ENCODE measurements around the gene MCEMP1.

DNA sequence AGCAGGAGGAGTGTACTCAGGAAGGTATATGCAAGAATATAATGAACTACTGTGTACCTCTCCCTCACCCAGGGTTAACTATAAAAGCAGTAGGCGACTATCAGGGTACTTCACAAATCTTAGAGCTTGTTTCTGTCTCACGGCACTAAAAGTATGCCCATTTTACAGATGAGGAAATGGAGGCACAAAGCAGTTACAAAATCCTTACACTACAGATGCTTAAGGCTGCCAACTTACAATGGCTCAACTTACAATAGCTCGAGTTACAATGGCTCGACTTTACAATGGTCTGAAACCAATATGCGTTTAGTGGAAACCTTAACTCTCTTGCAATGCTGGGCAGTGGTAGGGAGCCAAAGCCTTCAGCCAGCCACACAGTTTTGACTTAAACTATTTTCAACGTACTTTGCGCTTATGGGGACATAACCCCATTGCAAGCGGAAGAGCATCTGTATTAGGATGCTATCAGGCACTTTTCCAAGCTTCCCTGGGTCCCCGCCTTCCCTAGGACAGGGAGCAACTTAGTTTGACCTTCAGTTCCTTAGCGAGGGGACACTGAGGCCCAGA, 20.9 kb downstream of the MCEMP1 start:
- TF ChIP-seq, protein P1, sequence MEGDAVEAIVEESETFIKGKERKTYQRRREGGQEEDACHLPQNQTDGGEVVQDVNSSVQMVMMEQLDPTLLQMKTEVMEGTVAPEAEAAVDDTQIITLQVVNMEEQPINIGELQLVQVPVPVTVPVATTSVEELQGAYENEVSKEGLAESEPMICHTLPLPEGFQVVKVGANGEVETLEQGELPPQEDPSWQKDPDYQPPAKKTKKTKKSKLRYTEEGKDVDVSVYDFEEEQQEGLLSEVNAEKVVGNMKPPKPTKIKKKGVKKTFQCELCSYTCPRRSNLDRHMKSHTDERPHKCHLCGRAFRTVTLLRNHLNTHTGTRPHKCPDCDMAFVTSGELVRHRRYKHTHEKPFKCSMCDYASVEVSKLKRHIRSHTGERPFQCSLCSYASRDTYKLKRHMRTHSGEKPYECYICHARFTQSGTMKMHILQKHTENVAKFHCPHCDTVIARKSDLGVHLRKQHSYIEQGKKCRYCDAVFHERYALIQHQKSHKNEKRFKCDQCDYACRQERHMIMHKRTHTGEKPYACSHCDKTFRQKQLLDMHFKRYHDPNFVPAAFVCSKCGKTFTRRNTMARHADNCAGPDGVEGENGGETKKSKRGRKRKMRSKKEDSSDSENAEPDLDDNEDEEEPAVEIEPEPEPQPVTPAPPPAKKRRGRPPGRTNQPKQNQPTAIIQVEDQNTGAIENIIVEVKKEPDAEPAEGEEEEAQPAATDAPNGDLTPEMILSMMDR (conservative IDR thresholded peaks at IDR 0.05; ENCODE audit: low read depth in 2 of 2), result no peak
- TF ChIP-seq EZH2 (IDR thresholded peaks at IDR 0.05; ENCODE audit: low read depth, unreplicated experiment) (no peak), POLR2AphosphoS5 (IDR thresholded peaks at IDR 0.05; ENCODE audit: low read depth) (no peak), JUNB (IDR thresholded peaks at IDR 0.05; ENCODE audit: unreplicated experiment) (no peak)

Measured in GM23338 (cell line).